Activated B cell treated with CpG ODN at 0.5 μM for 24 hours (primary cell): Measurements from ENCODE around the gene PAFAH2. TPM values are rescaled to one million over a fixed set of nuclear protein-coding genes. Genes with fewer than 3 reads are reported as not detected.
A peak's percentile ranks its signal among the peaks of the same experiment; 100 is the strongest.

Experiments
- ATAC-seq: fragments of 200-7000 bp; cut with Tn5 transposase; one replicate; pipeline ENCODE4 v1.10.0; 2021; ENCODE audit warnings: low read depth, mild to moderate bottlenecking, moderate library complexity
- CTCF ChIA-PET: fragments of 350-600 bp; sonication (Branson Sonifier 250); formaldehyde crosslinking; loops from one replicate; lab custom pipeline; 2021; ENCODE audit warnings: antibody characterized with exemption; lab: Charles Lee
- POLR2A ChIA-PET: fragments of 350-600 bp; sonication (Branson Sonifier 250); formaldehyde crosslinking; loops from one replicate; lab custom pipeline; 2021; ENCODE audit warnings: antibody characterized with exemption; lab: Charles Lee
- DNase-seq: peaks from one replicate; pipeline ENCODE4 v3.0.0; 2022
- H3K27ac Mint-ChIP-seq: one replicate; pipeline ENCODE4 v1.8.0; 2020; ENCODE audit warnings: mixed read lengths
- H3K27me3 Mint-ChIP-seq: one replicate; pipeline ENCODE4 v1.8.0; 2021; ENCODE audit warnings: mixed read lengths
- H3K36me3 Mint-ChIP-seq: one replicate; pipeline ENCODE4 v1.8.0; 2021; ENCODE audit warnings: low read depth, mixed read lengths
- H3K4me1 Mint-ChIP-seq: one replicate; pipeline ENCODE4 v1.8.0; 2021; ENCODE audit warnings: mixed read lengths
- H3K4me3 Mint-ChIP-seq: one replicate; pipeline ENCODE4 v1.8.0; 2020; ENCODE audit warnings: mild to moderate bottlenecking, mixed read lengths
- H3K9me3 Mint-ChIP-seq: one replicate; pipeline ENCODE4 v1.8.0; 2020; ENCODE audit warnings: mixed read lengths
- CTCF ChIP-seq: fragments of 200-600 bp; IDR thresholded peaks from one replicate; pipeline ENCODE4 v1.8.0; 2022; ENCODE audit warnings: antibody characterized with exemption, mild to moderate bottlenecking
- intact Hi-C: fragments of 100-400 bp; cut with micrococcal nuclease; formaldehyde crosslinking; loops from one replicate; pipeline ENCODE4 v1.15.1; 2024
- total RNA-seq: library from RNA; stranded (reverse); gene quantifications from 2 replicates; pipeline ENCODE4 v1.2.3, GENCODE V29; 2022

PAFAH2 gene
- total RNA-seq, 1 donor from 2014 or later = 5.4 TPM

GRCh38 chr1:26038904-26039303 is 41.0 kb upstream of the PAFAH2 start:
- ChIA-PET CTCF (no interaction called here), POLR2A (no interaction called here)
- Mint-ChIP-seq H3K9me3 (no peaks in the 10 kb centered on the region), H3K4me1 (peaks cover 11% of the 10 kb centered on the region), H3K4me3 (no peak overlapping the region), H3K27me3 (peaks cover 17% of the 10 kb centered on the region), H3K27ac (no peak overlapping the region), H3K36me3 (peaks cover 3% of the 10 kb centered on the region)
- no peak for TF ChIP-seq CTCF
- no peak for ATAC-seq
- no peak for DNase-seq
- intact Hi-C loops = loop anchor here (5.0 kb wide), 1 partner anchor 123 kb away; no protein-coding TSS in a partner anchor

GRCh38 chr1:26038477-26038876 is 40.6 kb upstream of the PAFAH2 start:
- intact Hi-C loops = loop anchor here (5.0 kb wide), 1 partner anchor 124 kb away; no protein-coding TSS in a partner anchor
- ChIA-PET CTCF (no interaction called here), POLR2A (no interaction called here)
- Mint-ChIP-seq H3K27ac (no peak overlapping the region), H3K9me3 (no peaks in the 10 kb centered on the region), H3K4me1 (peaks cover 11% of the 10 kb centered on the region), H3K27me3 (peaks cover 12% of the 10 kb centered on the region), H3K36me3 (peaks cover 3% of the 10 kb centered on the region), H3K4me3 (no peak overlapping the region)
- TF ChIP-seq CTCF = no peak
- ATAC-seq (no peak), DNase-seq (no peak)

DNA sequence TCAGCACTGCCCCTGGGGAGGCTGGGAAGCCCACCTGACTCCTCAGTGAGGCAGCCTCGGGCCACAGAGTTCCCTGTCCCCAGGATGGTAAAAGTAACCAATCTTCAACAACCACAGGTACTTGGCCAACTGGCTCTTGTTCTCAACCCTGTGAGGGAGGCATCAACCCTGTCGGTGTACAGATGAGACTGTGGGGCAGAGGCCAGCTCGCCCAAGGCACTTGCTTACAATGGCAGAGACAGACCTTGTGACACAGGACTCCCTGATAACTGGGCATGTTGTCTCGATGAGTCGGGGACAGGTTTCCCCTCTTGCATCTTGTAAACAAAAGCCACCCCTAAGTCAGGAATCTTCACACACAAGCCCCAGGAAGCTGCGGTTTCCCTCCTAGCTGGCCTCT is 40.0 kb upstream of the PAFAH2 start:
- DNase-seq = no peak
- no peak for ATAC-seq
- peaks cover 11% of the 10 kb centered on the region for H3K4me1 Mint-ChIP-seq
- no peaks in the 10 kb centered on the region for H3K9me3 Mint-ChIP-seq
- no peak overlapping the region for H3K4me3 Mint-ChIP-seq
- ChIA-PET CTCF (no interaction called here), POLR2A (no interaction called here)
- TF ChIP-seq CTCF = no peak
- intact Hi-C loops = loop anchor here (2.0 to 5.0 kb wide), 2 partner anchors 124 to 435 kb away; partner anchors contain the start of gene HMGN2
- peaks cover 3% of the 10 kb centered on the region for H3K36me3 Mint-ChIP-seq
- peaks cover 7% of the 10 kb centered on the region for H3K27me3 Mint-ChIP-seq
- no peak overlapping the region for H3K27ac Mint-ChIP-seq

GRCh38 chr1:26036756-26037281 is 39.0 kb upstream of the PAFAH2 start:
- CTCF ChIA-PET = interaction anchor here (0.7 to 2.8 kb wide), 6 partner anchors 19 to 380 kb away, joined by 3 to 9 read pairs (median 4); partner anchors contain the start of gene PAFAH2
- intact Hi-C loops = loop anchor here (1.0 to 5.0 kb wide), 4 partner anchors 68 to 436 kb away; partner anchors contain the start of gene HMGN2
- Mint-ChIP-seq H3K4me1 (peaks cover 11% of the 10 kb centered on the region), H3K36me3 (peaks cover 3% of the 10 kb centered on the region), H3K4me3 (no peak overlapping the region), H3K27me3 (peaks cover 8% of the 10 kb centered on the region), H3K9me3 (no peaks in the 10 kb centered on the region), H3K27ac (no peak overlapping the region)
- POLR2A ChIA-PET = no interaction called here
- DNase-seq = no peak
- no peak for TF ChIP-seq CTCF
- ATAC-seq = no peak

- DNase-seq = peak; percentile 84
- Mint-ChIP-seq H3K4me3 (peak overlapping the region; percentile 96), H3K36me3 (peaks cover 3% of the 10 kb centered on the region), H3K27ac (peak overlapping the region; percentile 78), H3K27me3 (peaks cover 6% of the 10 kb centered on the region), H3K4me1 (peaks cover 11% of the 10 kb centered on the region), H3K9me3 (no peaks in the 10 kb centered on the region)
- ChIA-PET CTCF (interaction anchor here (0.7 to 2.8 kb wide), 6 partner anchors 20 to 381 kb away, joined by 3 to 9 read pairs (median 4); partner anchors contain the start of gene PAFAH2), POLR2A (interaction anchor here (1.7 kb wide), 1 partner anchor 198 kb away, joined by 4 read pairs; the partner anchor contains the start of gene CEP85)
- intact Hi-C loops = loop anchor here (1.0 to 5.0 kb wide), 9 partner anchors 38 to 437 kb away; partner anchors contain the start of genes CEP85, HMGN2, PAFAH2 and PDIK1L
- peak; percentile 98 for TF ChIP-seq CTCF
- ATAC-seq = peak; percentile 73
Measured at GRCh38 chr1:26035959-26036755, 38.3 kb upstream of the PAFAH2 start.
